NB4 (cell line): Measurements from ENCODE around the gene RICTOR.

Source experiments
- POLR2A ChIP-seq: IDR thresholded peaks from 2 replicates; pipeline ENCODE4 v1.6.1; 2011; ENCODE audit warnings: mild to moderate bottlenecking; ENCODE audit not compliant: insufficient read length; ENCODE audit errors: extremely low read depth
- TF ChIP-seq, protein P1 (sequence below): IDR thresholded peaks from 2 replicates; pipeline ENCODE4 v1.6.1; 2011; ENCODE audit warnings: low read depth, low read length

DNA sequence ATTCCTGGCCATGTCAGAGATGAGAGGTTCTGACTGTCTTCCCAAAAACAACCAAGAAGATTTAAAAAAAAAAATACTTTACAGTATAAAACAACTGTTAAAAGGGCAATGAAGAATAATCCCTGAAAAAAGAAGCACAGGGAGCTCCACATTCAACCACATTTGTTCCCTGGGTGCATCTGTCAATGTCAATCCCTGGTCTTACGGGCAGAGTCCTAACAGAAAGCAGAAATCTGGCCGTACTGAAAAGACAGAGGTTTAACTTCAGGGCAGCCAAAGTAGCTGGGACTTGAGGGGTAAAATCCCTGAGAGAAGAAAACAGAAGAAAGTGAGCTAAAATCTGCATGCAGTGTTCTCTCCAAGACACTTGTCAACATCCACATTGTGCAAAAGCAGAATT, 76.6 kb downstream of the RICTOR start:
- TF ChIP-seq POLR2A = no peak
- TF ChIP-seq, protein P1, sequence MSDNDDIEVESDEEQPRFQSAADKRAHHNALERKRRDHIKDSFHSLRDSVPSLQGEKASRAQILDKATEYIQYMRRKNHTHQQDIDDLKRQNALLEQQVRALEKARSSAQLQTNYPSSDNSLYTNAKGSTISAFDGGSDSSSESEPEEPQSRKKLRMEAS = no peak
